WTC11 (cell line): ENCODE data around the gene SLC9A3. TPM values are rescaled to one million over a fixed set of nuclear protein-coding genes. Genes with fewer than 3 reads are reported as not detected.

Experiments used
- ATAC-seq: fragments of 200-7000 bp; cut with Tn5 transposase; 2 replicates; pipeline ENCODE4 v1.10.0; 2021; ENCODE audit warnings: mild to moderate bottlenecking, moderate library complexity
- CTCF ChIA-PET: fragments of 300-600 bp; sonication (Branson Sonifier 250); formaldehyde crosslinking; loops from one replicate; lab custom pipeline; 2021; ENCODE audit warnings: antibody characterized with exemption; lab: Charles Lee
- POLR2A ChIA-PET: fragments of 350-600 bp; sonication (Branson Sonifier 250); formaldehyde crosslinking; loops from one replicate; lab custom pipeline; 2021; ENCODE audit warnings: antibody characterized with exemption; lab: Charles Lee
- DNase-seq: peaks from one replicate; pipeline ENCODE4 v3.0.0; 2021; ENCODE audit warnings: low spot score
- H3K27ac Mint-ChIP-seq: 2 replicates; pipeline ENCODE4 v1.8.0; 2021; ENCODE audit warnings: mixed read lengths
- H3K27me3 Mint-ChIP-seq: 2 replicates; pipeline ENCODE4 v1.8.0; 2021; ENCODE audit warnings: low read depth, mild to moderate bottlenecking, moderate library complexity, mixed read lengths
- H3K36me3 Mint-ChIP-seq: 2 replicates; pipeline ENCODE4 v1.8.0; 2021; ENCODE audit warnings: mixed read lengths
- H3K4me1 Mint-ChIP-seq: 2 replicates; pipeline ENCODE4 v1.8.0; 2022; ENCODE audit warnings: mixed read lengths
- H3K4me3 Mint-ChIP-seq: 2 replicates; pipeline ENCODE4 v1.8.0; 2021; ENCODE audit warnings: mild to moderate bottlenecking, moderate library complexity, mixed read lengths
- H3K9me3 Mint-ChIP-seq: 2 replicates; pipeline ENCODE4 v1.8.0; 2021; ENCODE audit warnings: mixed read lengths
- ARID4B ChIP-seq: sonication (generic); formaldehyde crosslinking; IDR thresholded peaks from 2 replicates; pipeline ENCODE4 v1.8.0; 2023; ENCODE audit warnings: missing genetic modification reagents, mild to moderate bottlenecking, borderline replicate concordance
- CDX4 ChIP-seq: fragments of 250-450 bp; sonication (Bioruptor Pico); IDR thresholded peaks from 2 replicates; pipeline ENCODE4 v1.9.0; 2021; ENCODE audit warnings: moderate library complexity, mild to moderate bottlenecking, inconsistent platforms, borderline replicate concordance
- E2F4 ChIP-seq: sonication (generic); formaldehyde crosslinking; IDR thresholded peaks from 2 replicates; pipeline ENCODE4 v1.8.1; 2022; ENCODE audit warnings: low read depth, mild to moderate bottlenecking, moderate library complexity, missing genetic modification reagents, borderline replicate concordance
- FOXK1 ChIP-seq: sonication (generic); formaldehyde crosslinking; IDR thresholded peaks from 2 replicates; pipeline ENCODE4 v1.8.0; 2022; ENCODE audit warnings: mild to moderate bottlenecking, moderate library complexity, missing genetic modification reagents
- GTF2I ChIP-seq: fragments of 250-450 bp; sonication (Bioruptor Pico); conservative IDR thresholded peaks from 2 replicates; pipeline ENCODE4 v1.4.0; 2021; ENCODE audit warnings: mild to moderate bottlenecking
- IRF1 ChIP-seq: sonication (generic); formaldehyde crosslinking; IDR thresholded peaks from 2 replicates; pipeline ENCODE4 v1.8.0; 2023; ENCODE audit warnings: missing genetic modification reagents
- JUN ChIP-seq: sonication (generic); formaldehyde crosslinking; IDR thresholded peaks from 2 replicates; pipeline ENCODE4 v1.8.0; 2023; ENCODE audit warnings: mild to moderate bottlenecking, missing genetic modification reagents
- NFATC4 ChIP-seq: fragments of 250-450 bp; sonication (Bioruptor Pico); IDR thresholded peaks from 2 replicates; pipeline ENCODE4 v1.9.0; 2021; ENCODE audit warnings: mild to moderate bottlenecking
- NFE2L1 ChIP-seq: sonication (generic); formaldehyde crosslinking; IDR thresholded peaks from 2 replicates; pipeline ENCODE4 v1.8.1; 2023; ENCODE audit warnings: missing genetic modification reagents
- NFYB ChIP-seq: sonication (generic); formaldehyde crosslinking; conservative IDR thresholded peaks from 2 replicates; pipeline ENCODE4 v1.8.0; 2022; ENCODE audit warnings: low read depth, missing genetic modification reagents
- NR2C2 ChIP-seq: sonication (generic); formaldehyde crosslinking; IDR thresholded peaks from 2 replicates; pipeline ENCODE4 v1.8.0; 2022; ENCODE audit warnings: mild to moderate bottlenecking, missing genetic modification reagents
- NR3C1 ChIP-seq: sonication (generic); formaldehyde crosslinking; conservative IDR thresholded peaks from 2 replicates; pipeline ENCODE4 v1.8.1; 2023; ENCODE audit warnings: low read depth, mild to moderate bottlenecking, missing genetic modification reagents
- SMAD3 ChIP-seq: sonication (generic); formaldehyde crosslinking; IDR thresholded peaks from 2 replicates; pipeline ENCODE4 v1.8.0; 2022; ENCODE audit warnings: missing genetic modification reagents, mild to moderate bottlenecking, borderline replicate concordance
- SMAD4 ChIP-seq: sonication (generic); formaldehyde crosslinking; IDR thresholded peaks from 2 replicates; pipeline ENCODE4 v1.8.0; 2022; ENCODE audit warnings: mild to moderate bottlenecking, missing genetic modification reagents
- TCF7 ChIP-seq: sonication (generic); formaldehyde crosslinking; IDR thresholded peaks from 2 replicates; pipeline ENCODE4 v1.8.0; 2022; ENCODE audit warnings: mild to moderate bottlenecking, low read depth, missing genetic modification reagents, moderate library complexity
- TEAD1 ChIP-seq: sonication (generic); formaldehyde crosslinking; IDR thresholded peaks from 2 replicates; pipeline ENCODE4 v1.8.0; 2022; ENCODE audit warnings: mild to moderate bottlenecking, missing genetic modification reagents
- TEAD4 ChIP-seq: sonication (generic); formaldehyde crosslinking; IDR thresholded peaks from 2 replicates; pipeline ENCODE4 v1.8.0; 2022; ENCODE audit warnings: mild to moderate bottlenecking, missing genetic modification reagents
- USF2 ChIP-seq: sonication (generic); formaldehyde crosslinking; IDR thresholded peaks from 2 replicates; pipeline ENCODE4 v1.8.1; 2023; ENCODE audit warnings: mild to moderate bottlenecking, missing genetic modification reagents, moderate library complexity
- ZBTB43 ChIP-seq: sonication (generic); formaldehyde crosslinking; IDR thresholded peaks from 2 replicates; pipeline ENCODE4 v1.8.1; 2023; ENCODE audit warnings: mild to moderate bottlenecking, missing genetic modification reagents
- ZNF138 ChIP-seq: sonication (generic); formaldehyde crosslinking; conservative IDR thresholded peaks from 2 replicates; pipeline ENCODE4 v1.8.1; 2022; ENCODE audit warnings: mild to moderate bottlenecking, moderate library complexity, missing genetic modification reagents
- ZNF281 ChIP-seq: sonication (generic); formaldehyde crosslinking; IDR thresholded peaks from 2 replicates; pipeline ENCODE4 v1.8.0; 2023; ENCODE audit warnings: mild to moderate bottlenecking, missing genetic modification reagents
- ZNF416 ChIP-seq: fragments of 250-450 bp; sonication (Bioruptor Pico); IDR thresholded peaks from 2 replicates; pipeline ENCODE4 v1.9.0; 2021; ENCODE audit warnings: mild to moderate bottlenecking, inconsistent platforms
- ZNF425 ChIP-seq: fragments of 250-450 bp; sonication (Bioruptor Pico); conservative IDR thresholded peaks from 2 replicates; pipeline ENCODE4 v1.9.0; 2021; ENCODE audit warnings: mild to moderate bottlenecking
- total RNA-seq: library from RNA; stranded (reverse); gene quantifications from 3 replicates; pipeline ENCODE4 v1.2.3, GENCODE V29; 2021

The SLC9A3 gene
- total RNA-seq, 1 experiment from 2014 or later = 1.6 TPM

- no peak for TF ChIP-seq SMAD4
- TF ChIP-seq NFE2L1 (CRISPR knock-in tag) = no peak
- no peak for TF ChIP-seq USF2 (CRISPR knock-in tag)
- TF ChIP-seq NFATC4 (CRISPR knock-in tag) = no peak
- no peak for TF ChIP-seq ZNF281 (CRISPR knock-in tag)
- TF ChIP-seq NR3C1 (CRISPR knock-in tag) = no peak
- TF ChIP-seq TCF7 (CRISPR knock-in tag) = no peak
- TF ChIP-seq TEAD1 (CRISPR knock-in tag) = no peak
- TF ChIP-seq FOXK1 (CRISPR knock-in tag) = no peak
- TF ChIP-seq NFYB (CRISPR knock-in tag) = no peak
- TF ChIP-seq JUN (CRISPR knock-in tag) = no peak
These were observed 46.4 kb downstream of the SLC9A3 start (continued) for GRCh38 chr5:477871-478270.

- H3K27ac Mint-ChIP-seq = no peak overlapping the region
- H3K4me1 Mint-ChIP-seq = peaks cover 2% of the 10 kb centered on the region; the same call in 1 of the 2 replicates
- DNase-seq (no peak), ATAC-seq (no peak)
- POLR2A ChIA-PET = no interaction called here
- H3K4me3 Mint-ChIP-seq = no peak overlapping the region
- peaks cover 46% of the 10 kb centered on the region for H3K27me3 Mint-ChIP-seq
- no peaks in the 10 kb centered on the region for H3K36me3 Mint-ChIP-seq
- H3K9me3 Mint-ChIP-seq = no peaks in the 10 kb centered on the region
- CTCF ChIA-PET = interaction anchor here (1.0 to 1.3 kb wide), 2 partner anchors 160 to 192 kb away, joined by 3 read pairs; no protein-coding TSS in a partner anchor
- no peak for TF ChIP-seq SMAD3
- no peak for TF ChIP-seq ZNF425 (CRISPR knock-in tag)
- no peak for TF ChIP-seq ZNF416
- no peak for TF ChIP-seq CDX4 (CRISPR knock-in tag)
- no peak for TF ChIP-seq ARID4B
- TF ChIP-seq E2F4 = no peak
- no peak for TF ChIP-seq GTF2I (CRISPR knock-in tag)
- no peak for TF ChIP-seq ZBTB43 (CRISPR knock-in tag)
- TF ChIP-seq IRF1 (CRISPR knock-in tag) = no peak
- no peak for TF ChIP-seq TEAD4 (CRISPR knock-in tag)
- no peak for TF ChIP-seq ZNF138 (CRISPR knock-in tag)
- no peak for TF ChIP-seq NR2C2 (CRISPR knock-in tag)
These were observed 47.0 kb downstream of the SLC9A3 start for GRCh38 chr5:477247-477646.
